ENCODE data around the gene MTRF1.

DNA sequence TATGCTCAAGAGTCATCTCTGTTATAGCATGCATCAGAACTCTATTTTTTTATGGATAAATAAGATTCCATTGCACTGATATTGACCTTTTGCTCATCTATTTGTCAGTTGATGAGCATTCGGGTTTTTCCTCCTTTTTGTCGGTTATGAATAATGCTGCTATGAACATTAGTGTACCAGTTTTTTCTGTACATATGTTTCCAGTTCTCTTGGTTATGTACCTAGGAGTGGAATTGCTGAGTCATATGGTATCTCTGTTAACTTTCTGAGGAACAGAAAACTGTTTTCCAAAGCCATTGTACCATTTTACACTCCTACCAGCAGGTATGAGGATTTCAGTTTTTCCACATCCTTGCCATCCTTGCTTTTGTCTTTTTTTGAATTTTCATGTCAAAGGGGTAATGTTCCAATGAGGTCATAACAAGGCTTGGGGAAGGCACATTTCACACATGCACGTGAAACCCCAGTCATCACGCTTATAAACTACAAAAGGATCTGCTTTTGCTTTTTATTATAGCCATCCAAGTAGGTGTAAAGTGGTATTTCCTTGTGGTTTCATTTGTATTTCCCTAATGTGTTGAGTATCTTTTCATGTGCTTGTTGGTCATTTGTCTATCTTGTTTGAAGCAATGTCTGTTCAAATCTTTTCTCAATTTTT is 83.7 kb downstream of the MTRF1 start:
- TF ChIP-seq, protein P1, sequence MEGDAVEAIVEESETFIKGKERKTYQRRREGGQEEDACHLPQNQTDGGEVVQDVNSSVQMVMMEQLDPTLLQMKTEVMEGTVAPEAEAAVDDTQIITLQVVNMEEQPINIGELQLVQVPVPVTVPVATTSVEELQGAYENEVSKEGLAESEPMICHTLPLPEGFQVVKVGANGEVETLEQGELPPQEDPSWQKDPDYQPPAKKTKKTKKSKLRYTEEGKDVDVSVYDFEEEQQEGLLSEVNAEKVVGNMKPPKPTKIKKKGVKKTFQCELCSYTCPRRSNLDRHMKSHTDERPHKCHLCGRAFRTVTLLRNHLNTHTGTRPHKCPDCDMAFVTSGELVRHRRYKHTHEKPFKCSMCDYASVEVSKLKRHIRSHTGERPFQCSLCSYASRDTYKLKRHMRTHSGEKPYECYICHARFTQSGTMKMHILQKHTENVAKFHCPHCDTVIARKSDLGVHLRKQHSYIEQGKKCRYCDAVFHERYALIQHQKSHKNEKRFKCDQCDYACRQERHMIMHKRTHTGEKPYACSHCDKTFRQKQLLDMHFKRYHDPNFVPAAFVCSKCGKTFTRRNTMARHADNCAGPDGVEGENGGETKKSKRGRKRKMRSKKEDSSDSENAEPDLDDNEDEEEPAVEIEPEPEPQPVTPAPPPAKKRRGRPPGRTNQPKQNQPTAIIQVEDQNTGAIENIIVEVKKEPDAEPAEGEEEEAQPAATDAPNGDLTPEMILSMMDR (IDR thresholded peaks at IDR 0.05): no peak
- TF ChIP-seq EZH2 (IDR thresholded peaks at IDR 0.05): no peak

Data from neural progenitor cell (in vitro differentiated cells).